ENCODE results near the gene DAPK3.
"Not testable (repeated sequence)": the region's sequence is repeated elsewhere in the genome, so short reads cannot be mapped to it uniquely, and the experiment has no call there.

Gene DAPK3

DNA sequence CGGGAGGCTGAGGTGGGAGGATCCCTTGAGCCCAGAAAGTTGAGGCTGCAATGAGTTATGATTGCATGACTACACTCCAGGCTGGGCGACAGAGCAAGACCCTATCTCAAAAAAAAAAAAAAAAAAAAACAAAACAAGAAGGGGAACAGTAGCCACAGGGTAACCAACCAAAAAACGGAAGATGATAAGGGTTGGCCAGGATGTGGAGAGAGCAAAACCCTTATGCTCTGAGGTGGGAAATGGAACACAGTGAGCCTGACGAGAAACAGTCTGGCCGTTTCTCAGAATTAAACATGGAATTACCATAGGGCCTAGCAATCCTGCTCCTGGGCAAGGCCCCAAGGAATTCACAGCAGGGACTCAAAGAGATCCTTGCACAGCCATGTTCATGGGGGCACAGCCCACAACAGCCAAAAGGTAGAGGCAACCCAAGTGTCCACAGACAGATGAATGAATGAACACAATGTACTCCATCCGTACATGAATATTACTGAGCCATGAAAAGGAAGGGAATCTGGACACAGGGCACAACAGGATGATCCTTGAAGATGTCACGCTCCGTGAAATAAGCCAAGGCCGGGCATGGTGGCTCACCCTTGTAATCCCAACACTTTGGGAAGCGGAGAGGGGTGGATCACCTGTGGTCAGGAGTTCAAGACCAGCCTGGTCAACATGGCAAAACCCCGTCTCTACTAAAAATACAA lies 26.7 kb downstream of the DAPK3 start:
- H3K9ac ChIP-seq (ENCODE audit: low read depth, low read length, poor library complexity): no peak overlapping the region
- no peaks in the 10 kb centered on the region for H3K9me3 ChIP-seq (replicated peaks in 1 of 2; ENCODE audit: control insufficient read depth in 2 of 2, insufficient read depth in 1 of 2, low read depth in 1 of 2, low read length in 2 of 2)
- H3K4me3 ChIP-seq (ENCODE audit: low read length in 2 of 2): no peak overlapping the region
- no peaks in the 10 kb centered on the region for H3K79me1 ChIP-seq (ENCODE audit: low read depth, low read length)
- H3K4me1 ChIP-seq (ENCODE audit: control insufficient read depth in 2 of 2, insufficient read depth in 1 of 2, low read depth in 1 of 2, low read length in 2 of 2): no peaks in the 10 kb centered on the region
- no peak overlapping the region for H2BK120ac ChIP-seq (ENCODE audit: low read depth, low read length)
- H3K18ac ChIP-seq (ENCODE audit: low read length): no peak overlapping the region
- H2BK15ac ChIP-seq (ENCODE audit: low read length): no peak overlapping the region
- H4K8ac ChIP-seq (ENCODE audit: low read depth, low read length): no peak overlapping the region
- H2AK5ac ChIP-seq (ENCODE audit: low read depth, low read length): no peak overlapping the region
- H3K27me3 ChIP-seq (ENCODE audit: control insufficient read depth in 3 of 3, insufficient read depth in 3 of 3, low read depth in 1 of 3, low read length in 3 of 3): no peaks in the 10 kb centered on the region
- H3K14ac ChIP-seq (ENCODE audit: low read length): no peak overlapping the region
- H4K91ac ChIP-seq (ENCODE audit: low read depth, low read length, poor library complexity): no peak overlapping the region
- no peak overlapping the region for H2AFZ ChIP-seq (ENCODE audit: low read length)
- no CpG with 5 or more reads among the region's 11 CpGs for WGBS, 2 donors (ENCODE audit: extremely low coverage in 2 of 2, insufficient read length in 2 of 2, insufficient replicate concordance in 1 of 2)
- no peak for DNase-seq (ENCODE audit: low spot score)
- H3K36me3 ChIP-seq (replicated peaks in 1 of 2; ENCODE audit: control insufficient read depth in 2 of 2, insufficient read depth in 2 of 2, low read length in 2 of 2): no peaks in the 10 kb centered on the region
- H3K4ac ChIP-seq (ENCODE audit: low read length): no peak overlapping the region
- no peak overlapping the region for H2BK12ac ChIP-seq (ENCODE audit: low read length)
- no peak overlapping the region for H2BK5ac ChIP-seq (ENCODE audit: low read length)
- H3K27ac ChIP-seq (replicated peaks; ENCODE audit: low read length): no peak overlapping the region
- no peak overlapping the region for H3K23ac ChIP-seq (ENCODE audit: low read depth, low read length, poor library complexity)
- no peak overlapping the region for H3K4me2 ChIP-seq (ENCODE audit: insufficient read depth, low read length, poor library complexity, severe bottlenecking)

DNA sequence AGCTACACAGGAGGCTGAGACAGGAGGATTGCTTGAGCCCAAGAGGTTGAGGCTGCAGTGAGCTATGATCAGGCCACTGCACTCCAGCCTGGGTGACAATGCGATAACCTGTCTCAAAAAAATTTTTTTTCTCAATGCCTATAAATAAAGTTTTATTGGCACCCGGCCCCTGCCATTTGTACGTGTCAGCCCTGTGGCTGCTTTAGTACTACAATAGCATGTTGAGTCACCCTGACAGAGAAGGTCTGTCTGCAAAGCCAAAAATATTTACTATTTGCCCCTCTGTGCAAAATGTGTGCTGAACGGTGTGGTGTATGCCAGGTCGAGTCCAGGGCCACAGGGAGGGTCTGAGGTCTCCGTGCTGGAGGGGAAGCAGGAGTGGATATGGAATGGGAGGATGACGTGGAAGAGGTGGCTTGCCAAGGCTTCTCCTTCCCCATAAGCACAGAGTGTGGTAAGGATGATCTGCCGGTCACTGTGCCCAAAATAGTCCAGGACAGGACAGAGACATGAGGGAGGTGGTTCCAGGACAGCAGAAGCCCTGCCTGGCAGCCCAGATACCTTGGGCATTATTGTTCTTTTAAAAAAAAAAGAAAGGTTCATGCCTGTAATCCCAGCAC lies 28.0 kb downstream of the DAPK3 start:
- no peak overlapping the region for H3K18ac ChIP-seq (ENCODE audit: low read length)
- H2BK12ac ChIP-seq (ENCODE audit: low read length): no peak overlapping the region
- H3K36me3 ChIP-seq (replicated peaks in 1 of 2; ENCODE audit: control insufficient read depth in 2 of 2, insufficient read depth in 2 of 2, low read length in 2 of 2): no peaks in the 10 kb centered on the region
- no peak overlapping the region for H2BK120ac ChIP-seq (ENCODE audit: low read depth, low read length)
- no peaks in the 10 kb centered on the region for H3K79me1 ChIP-seq (ENCODE audit: low read depth, low read length)
- H4K91ac ChIP-seq (ENCODE audit: low read depth, low read length, poor library complexity): no peak overlapping the region
- H3K4me2 ChIP-seq (ENCODE audit: insufficient read depth, low read length, poor library complexity, severe bottlenecking): no peak overlapping the region
- no peak overlapping the region for H3K27ac ChIP-seq (replicated peaks; ENCODE audit: low read length)
- H3K27me3 ChIP-seq (ENCODE audit: control insufficient read depth in 3 of 3, insufficient read depth in 3 of 3, low read depth in 1 of 3, low read length in 3 of 3): no peaks in the 10 kb centered on the region
- H3K14ac ChIP-seq (ENCODE audit: low read length): peak overlapping the region; percentile 38
- no peaks in the 10 kb centered on the region for H3K4me1 ChIP-seq (ENCODE audit: control insufficient read depth in 2 of 2, insufficient read depth in 1 of 2, low read depth in 1 of 2, low read length in 2 of 2)
- no peak overlapping the region for H4K8ac ChIP-seq (ENCODE audit: low read depth, low read length)
- DNase-seq (ENCODE audit: low spot score): no peak
- no peak overlapping the region for H2AFZ ChIP-seq (ENCODE audit: low read length)
- peaks cover 0 to 1% of the 10 kb centered on the region in 2 donors for H3K9me3 ChIP-seq (replicated peaks in 1 of 2; ENCODE audit: control insufficient read depth in 2 of 2, insufficient read depth in 1 of 2, low read depth in 1 of 2, low read length in 2 of 2)
- peak overlapping the region; percentile 85 for H3K23ac ChIP-seq (ENCODE audit: low read depth, low read length, poor library complexity)
- peak overlapping the region; percentile 37 for H2AK5ac ChIP-seq (ENCODE audit: low read depth, low read length)
- no peak overlapping the region for H3K9ac ChIP-seq (ENCODE audit: low read depth, low read length, poor library complexity)
- no peak overlapping the region for H2BK15ac ChIP-seq (ENCODE audit: low read length)
- H3K4me3 ChIP-seq (ENCODE audit: low read length in 2 of 2): no peak overlapping the region
- no peak overlapping the region for H3K4ac ChIP-seq (ENCODE audit: low read length)
- WGBS, 2 donors (ENCODE audit: extremely low coverage in 2 of 2, insufficient read length in 2 of 2, insufficient replicate concordance in 1 of 2): no CpG with 5 or more reads among the region's 8 CpGs
- H2BK5ac ChIP-seq (ENCODE audit: low read length): no peak overlapping the region

DNA sequence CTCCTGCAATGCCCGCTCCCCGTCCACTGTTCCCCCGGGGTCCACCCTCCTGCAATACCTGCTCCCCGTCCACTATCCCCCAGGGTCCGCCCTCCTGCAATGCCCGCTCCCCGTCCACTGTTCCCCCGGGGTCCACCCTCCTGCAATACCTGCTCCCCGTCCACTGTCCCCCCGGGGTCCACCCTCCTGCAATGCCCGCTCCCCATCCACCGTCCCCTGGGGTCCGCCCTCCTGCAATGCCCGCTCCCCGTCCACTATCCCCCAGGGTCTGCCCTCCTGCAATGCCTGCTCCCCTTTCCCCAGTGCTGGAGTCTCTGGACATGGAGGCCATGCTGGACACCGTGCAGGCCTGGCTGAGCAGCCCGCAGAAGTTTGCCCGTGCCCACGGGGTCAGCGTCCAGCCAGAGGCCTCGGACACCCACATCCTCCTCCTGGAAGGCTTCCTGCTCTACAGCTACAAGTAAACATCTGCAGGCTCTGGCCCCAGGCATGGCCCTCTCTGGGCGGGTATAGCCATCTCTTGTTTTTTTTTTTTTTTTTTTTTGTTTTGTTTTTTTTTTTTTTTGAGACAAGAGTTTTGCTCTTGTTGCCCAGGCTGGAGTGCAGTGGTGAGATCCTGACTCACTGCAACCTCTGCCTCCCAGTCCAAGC lies 32.5 kb downstream of the DAPK3 start:
- not testable (repeated sequence) for H3K4me1 ChIP-seq (ENCODE audit: control insufficient read depth in 2 of 2, insufficient read depth in 1 of 2, low read depth in 1 of 2, low read length in 2 of 2); H3K9ac ChIP-seq (ENCODE audit: low read depth, low read length, poor library complexity); H3K27ac ChIP-seq (replicated peaks; ENCODE audit: low read length); H4K91ac ChIP-seq (ENCODE audit: low read depth, low read length, poor library complexity); H3K9me3 ChIP-seq (replicated peaks in 1 of 2; ENCODE audit: control insufficient read depth in 2 of 2, insufficient read depth in 1 of 2, low read depth in 1 of 2, low read length in 2 of 2); H3K4me3 ChIP-seq (ENCODE audit: low read length in 2 of 2); H2BK5ac ChIP-seq (ENCODE audit: low read length); H3K4ac ChIP-seq (ENCODE audit: low read length); H3K4me2 ChIP-seq (ENCODE audit: insufficient read depth, low read length, poor library complexity, severe bottlenecking); DNase-seq (ENCODE audit: low spot score); H3K14ac ChIP-seq (ENCODE audit: low read length); H2BK12ac ChIP-seq (ENCODE audit: low read length); H2AFZ ChIP-seq (ENCODE audit: low read length); H3K23ac ChIP-seq (ENCODE audit: low read depth, low read length, poor library complexity); H3K36me3 ChIP-seq (replicated peaks in 1 of 2; ENCODE audit: control insufficient read depth in 2 of 2, insufficient read depth in 2 of 2, low read length in 2 of 2); H2BK120ac ChIP-seq (ENCODE audit: low read depth, low read length); H2BK15ac ChIP-seq (ENCODE audit: low read length); H2AK5ac ChIP-seq (ENCODE audit: low read depth, low read length); H3K27me3 ChIP-seq (ENCODE audit: control insufficient read depth in 3 of 3, insufficient read depth in 3 of 3, low read depth in 1 of 3, low read length in 3 of 3); H3K18ac ChIP-seq (ENCODE audit: low read length); H3K79me1 ChIP-seq (ENCODE audit: low read depth, low read length)
- WGBS, 2 donors (ENCODE audit: extremely low coverage in 2 of 2, insufficient read length in 2 of 2, insufficient replicate concordance in 1 of 2): no CpG with 5 or more reads among the region's 22 CpGs
- peak overlapping the region; percentile 86 for H4K8ac ChIP-seq (ENCODE audit: low read depth, low read length)
